Measurements from ENCODE around the gene TNRC6B. TPM values are rescaled to one million over a fixed set of nuclear protein-coding genes. Genes with fewer than 3 reads are reported as not detected.
"Not testable (repeated sequence)": the region's sequence is repeated elsewhere in the genome, so short reads cannot be mapped to it uniquely, and the experiment has no call there.

The TNRC6B gene
- total RNA-seq, 1 donor from 2014 or later: 62.0 TPM

- Mint-ChIP-seq H3K9me3 (ENCODE audit: unreplicated experiment) (peaks cover 2% of the 10 kb centered on the region), H3K4me1 (ENCODE audit: low read depth, unreplicated experiment) (peaks cover 18% of the 10 kb centered on the region)
Observed at GRCh38 chr22:40220316-40221054, 42.8 kb downstream of the TNRC6B start.

GRCh38 chr22:40221055-40221414, 43.3 kb downstream of the TNRC6B start:
- peak overlapping the region; percentile 12 for H3K27ac Mint-ChIP-seq (ENCODE audit: unreplicated experiment)
- no peak for TF ChIP-seq CTCF (IDR thresholded peaks at IDR 0.05; ENCODE audit: partially characterized antibody, unreplicated experiment)
- DNase-seq: no peak
- H3K27me3 Mint-ChIP-seq (ENCODE audit: unreplicated experiment): peaks cover 6% of the 10 kb centered on the region
- no peaks in the 10 kb centered on the region for H3K36me3 Mint-ChIP-seq (ENCODE audit: unreplicated experiment)
- peaks cover 2% of the 10 kb centered on the region for H3K9me3 Mint-ChIP-seq (ENCODE audit: unreplicated experiment)
- H3K4me3 Mint-ChIP-seq (ENCODE audit: unreplicated experiment): no peak overlapping the region
- H3K4me1 Mint-ChIP-seq (ENCODE audit: low read depth, unreplicated experiment): peaks cover 13% of the 10 kb centered on the region

More at GRCh38 chr22:40220316-40221054, 42.8 kb downstream of the TNRC6B start:
- Mint-ChIP-seq H3K27ac (ENCODE audit: unreplicated experiment) (no peak overlapping the region), H3K36me3 (ENCODE audit: unreplicated experiment) (no peaks in the 10 kb centered on the region), H3K27me3 (ENCODE audit: unreplicated experiment) (peaks cover 6% of the 10 kb centered on the region), H3K4me3 (ENCODE audit: unreplicated experiment) (no peak overlapping the region)
- no peak for TF ChIP-seq CTCF (IDR thresholded peaks at IDR 0.05; ENCODE audit: partially characterized antibody, unreplicated experiment)
- no peak for DNase-seq

GRCh38 chr22:40222979-40223378, 45.3 kb downstream of the TNRC6B start:
- not testable (repeated sequence) for H3K4me3 Mint-ChIP-seq (ENCODE audit: unreplicated experiment); H3K27ac Mint-ChIP-seq (ENCODE audit: unreplicated experiment); H3K9me3 Mint-ChIP-seq (ENCODE audit: unreplicated experiment); H3K27me3 Mint-ChIP-seq (ENCODE audit: unreplicated experiment); H3K36me3 Mint-ChIP-seq (ENCODE audit: unreplicated experiment); DNase-seq
- peaks cover 12% of the 10 kb centered on the region for H3K4me1 Mint-ChIP-seq (ENCODE audit: low read depth, unreplicated experiment)

GRCh38 chr22:40224702-40225101, 47.0 kb downstream of the TNRC6B start:
- Mint-ChIP-seq H3K4me3 (ENCODE audit: unreplicated experiment) (no peak overlapping the region), H3K9me3 (ENCODE audit: unreplicated experiment) (peaks cover 2% of the 10 kb centered on the region), H3K27me3 (ENCODE audit: unreplicated experiment) (peaks cover 4% of the 10 kb centered on the region), H3K27ac (ENCODE audit: unreplicated experiment) (no peak overlapping the region), H3K4me1 (ENCODE audit: low read depth, unreplicated experiment) (peaks cover 9% of the 10 kb centered on the region), H3K36me3 (ENCODE audit: unreplicated experiment) (no peaks in the 10 kb centered on the region)
- no peak for DNase-seq
- no peak for TF ChIP-seq CTCF (IDR thresholded peaks at IDR 0.05; ENCODE audit: partially characterized antibody, unreplicated experiment)

- no peak for DNase-seq
- Mint-ChIP-seq H3K9me3 (ENCODE audit: unreplicated experiment) (peaks cover 2% of the 10 kb centered on the region), H3K4me3 (ENCODE audit: unreplicated experiment) (no peak overlapping the region), H3K36me3 (ENCODE audit: unreplicated experiment) (no peaks in the 10 kb centered on the region), H3K4me1 (ENCODE audit: low read depth, unreplicated experiment) (peaks cover 7% of the 10 kb centered on the region), H3K27ac (ENCODE audit: unreplicated experiment) (peak overlapping the region; percentile 11), H3K27me3 (ENCODE audit: unreplicated experiment) (peaks cover 4% of the 10 kb centered on the region)
- no peak for TF ChIP-seq CTCF (IDR thresholded peaks at IDR 0.05; ENCODE audit: partially characterized antibody, unreplicated experiment)
Observed at GRCh38 chr22:40226620-40227019, 48.9 kb downstream of the TNRC6B start.

Measured in glutamatergic neuron (in vitro differentiated cells).